Tibial nerve (tissue), 4 donors: ENCODE measurements around the gene KRTAP5-1. TPM values are rescaled to one million over a fixed set of nuclear protein-coding genes. Genes with fewer than 3 reads are reported as not detected.
A peak's percentile ranks its signal among the peaks of the same experiment; 100 is the strongest.

Source experiments
- DNase-seq, 2 donors: peaks; one replicate each; pipeline ENCODE4 v3.0.0-alpha.2; 2019; ENCODE audit warnings: low spot score in 2 of 2
- H3K27ac ChIP-seq, 4 donors: fragments of 200-600 bp; sonication (generic) in 3 of 4; one replicate each; pipeline ENCODE4 v1.5.1; 2017 to 2019; ENCODE audit warnings: mild to moderate bottlenecking in 1 of 4
- H3K27me3 ChIP-seq, 2 donors: fragments of 200-600 bp; sonication (generic) in 1 of 2; one replicate each; pipeline versions ENCODE4 v1.5.1 to v1.6.0; 2017 to 2019
- H3K36me3 ChIP-seq, 3 donors: fragments of 200-600 bp; sonication (generic); one replicate each; pipeline ENCODE4 v1.5.1; 2018 to 2019
- H3K4me1 ChIP-seq, 4 donors: fragments of 200-600 bp; sonication (generic) in 3 of 4; one replicate each; pipeline ENCODE4 v1.5.1; 2017 to 2019
- H3K4me3 ChIP-seq, 4 donors: fragments of 200-600 bp; sonication (generic) in 3 of 4; one replicate each; pipeline ENCODE4 v1.5.1; 2017 to 2019; ENCODE audit warnings: mild to moderate bottlenecking in 1 of 4, moderate library complexity in 1 of 4
- H3K9me3 ChIP-seq, 4 donors: fragments of 200-600 bp; sonication (generic) in 3 of 4; one replicate each; pipeline ENCODE4 v1.5.1; 2017 to 2019
- CTCF ChIP-seq, 5 experiments: fragments of 200-600 bp in 3 of 5; fragments of 450-650 bp in 2 of 5; sonication (generic) in 3 of 5; IDR thresholded peaks; one replicate each; pipeline ENCODE4 v1.5.1; 2016 to 2019; ENCODE audit warnings: antibody characterized with exemption in 5 of 5, mild to moderate bottlenecking in 3 of 5, moderate library complexity in 2 of 5
- EP300 ChIP-seq, 2 donors: sonication (generic); formaldehyde crosslinking; IDR thresholded peaks; one replicate each; pipeline ENCODE4 v1.6.1; 2017; ENCODE audit warnings: antibody characterized with exemption in 2 of 2, mild to moderate bottlenecking in 1 of 2
- POLR2A ChIP-seq, 2 donors: fragments of 450-650 bp; IDR thresholded peaks; one replicate each; pipeline ENCODE4 v1.6.1; 2017; ENCODE audit warnings: antibody characterized with exemption in 2 of 2, mild to moderate bottlenecking in 2 of 2, moderate library complexity in 2 of 2
- WGBS, 2 donors: methylation state at CpG; one replicate each; pipeline ENCODE4 v1.1.5; 2018; 5-methylcytosine and 5-hydroxymethylcytosine counted together
- total RNA-seq, 4 donors: library from RNA; depleted of rRNA; stranded (reverse); fragments of >200 nt; gene quantifications; one replicate each; pipeline ENCODE4 v1.1.0, GENCODE V29; 2016

The KRTAP5-1 gene
- total RNA-seq, 4 donors from 2014 or later = not detected

GRCh38 chr11:1566381-1567051, 18.6 kb downstream of the KRTAP5-1 start:
- Histone ChIP-seq H3K36me3 (peaks cover 0 to 33% (median 0%) of the 10 kb centered on the region in 3 donors), H3K9me3 (no peaks in the 10 kb centered on the region), H3K27ac (peak overlapping the region in 3 of 4 donors; percentile 13 to 99 (median 75)), H3K4me1 (peaks cover 0 to 71% (median 15%) of the 10 kb centered on the region in 4 donors), H3K27me3 (no peaks in the 10 kb centered on the region), H3K4me3 (no peak overlapping the region)
- DNase-seq = no peak
- TF ChIP-seq POLR2A (IDR thresholded peaks at IDR 0.05) (no peak), EP300 (IDR thresholded peaks at IDR 0.05) (peak in 1 of 2 donors; percentile 15)
- WGBS, 2 donors = 47 to 81% methylated on average over 7 to 11 of the region's 20 CpGs

DNA sequence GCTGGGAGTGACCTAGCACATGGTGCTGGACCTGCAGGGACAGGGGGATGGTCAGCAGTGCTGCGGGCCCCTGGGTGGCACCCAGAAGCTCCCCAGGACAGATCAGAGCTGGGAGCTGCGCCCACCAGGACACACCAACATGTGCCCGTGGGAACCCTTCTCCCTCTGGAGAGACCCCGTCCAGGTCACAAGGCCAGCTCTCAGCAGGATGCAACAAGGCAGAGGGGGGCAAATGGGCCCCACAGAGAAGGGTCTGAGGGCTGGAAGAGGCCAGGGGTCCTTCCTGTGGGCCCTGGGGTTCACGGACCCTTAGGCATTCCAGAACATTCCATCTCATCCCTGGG, 19.2 kb downstream of the KRTAP5-1 start:
- TF ChIP-seq CTCF (IDR thresholded peaks at IDR 0.05) (no peak), EP300 (IDR thresholded peaks at IDR 0.05) (no peak), POLR2A (IDR thresholded peaks at IDR 0.05) (no peak)
- Histone ChIP-seq H3K36me3 (peaks cover 0 to 40% (median 0%) of the 10 kb centered on the region in 3 donors), H3K4me3 (no peak overlapping the region), H3K27me3 (no peaks in the 10 kb centered on the region), H3K4me1 (peaks cover 0 to 68% (median 12%) of the 10 kb centered on the region in 4 donors), H3K9me3 (no peaks in the 10 kb centered on the region), H3K27ac (peak overlapping the region; percentile 13 to 99 (median 74))
- 82 to 88% methylated on average over 4 to 5 of the region's 5 CpGs for WGBS, 2 donors
- no peak for DNase-seq

GRCh38 chr11:1565173-1565903, 19.7 kb downstream of the KRTAP5-1 start:
- no peak for TF ChIP-seq POLR2A (IDR thresholded peaks at IDR 0.05)
- no peak for TF ChIP-seq EP300 (IDR thresholded peaks at IDR 0.05)
- no peak for TF ChIP-seq CTCF (IDR thresholded peaks at IDR 0.05)
- H3K4me1 ChIP-seq = peaks cover 0 to 68% (median 9%) of the 10 kb centered on the region in 4 donors
- H3K27me3 ChIP-seq = no peaks in the 10 kb centered on the region
- H3K4me3 ChIP-seq = no peak overlapping the region
- H3K27ac ChIP-seq = peak overlapping the region; percentile 50 to 99 (median 74)
- peaks cover 0 to 40% (median 0%) of the 10 kb centered on the region in 3 donors for H3K36me3 ChIP-seq
- H3K9me3 ChIP-seq = no peaks in the 10 kb centered on the region
- DNase-seq = no peak
- WGBS, 2 donors = 54 to 63% methylated on average over 15 to 20 of the region's 28 CpGs

DNA sequence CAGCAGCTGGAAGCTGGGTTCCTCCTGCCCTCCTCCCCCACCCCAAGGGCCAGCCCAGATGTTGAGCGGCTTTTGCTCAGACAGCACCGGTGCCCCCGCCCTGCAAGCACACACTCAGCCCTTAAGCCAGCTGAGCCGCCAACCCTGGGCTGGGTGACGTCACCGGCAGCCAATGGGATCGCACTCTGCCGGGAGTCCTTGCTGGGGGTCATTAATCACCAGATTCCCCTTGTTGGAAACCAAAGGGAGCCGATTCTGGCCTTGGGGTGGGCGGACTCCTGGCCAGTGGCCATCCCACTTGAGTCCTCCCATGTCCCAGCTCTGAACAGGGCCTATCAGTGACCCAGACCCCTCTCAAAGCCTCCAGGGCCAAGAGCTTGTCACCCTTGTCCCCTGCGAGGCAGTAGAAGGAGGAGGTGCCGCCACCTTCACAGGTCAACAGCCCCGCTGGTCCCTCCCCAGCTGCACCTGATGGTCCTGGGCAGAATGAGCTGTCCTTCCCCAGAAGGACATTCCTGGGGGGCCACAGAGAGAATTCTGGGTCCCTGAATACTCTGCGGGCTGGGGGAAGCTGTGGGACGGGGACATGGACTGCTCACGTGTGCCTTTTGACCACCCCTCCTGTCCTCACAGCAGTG, 20.4 kb downstream of the KRTAP5-1 start:
- no peak for DNase-seq
- H3K27me3 ChIP-seq = no peaks in the 10 kb centered on the region
- TF ChIP-seq CTCF (IDR thresholded peaks at IDR 0.05) (no peak), POLR2A (IDR thresholded peaks at IDR 0.05) (peak in 1 of 2 donors; percentile 31), EP300 (IDR thresholded peaks at IDR 0.05) (peak in 1 of 2 donors; percentile 60)
- peaks cover 0 to 69% (median 13%) of the 10 kb centered on the region in 4 donors for H3K4me1 ChIP-seq
- H3K4me3 ChIP-seq = no peak overlapping the region
- H3K36me3 ChIP-seq = peaks cover 0 to 40% (median 0%) of the 10 kb centered on the region in 3 donors
- H3K9me3 ChIP-seq = no peaks in the 10 kb centered on the region
- WGBS, 2 donors = 29 to 48% methylated on average over 6 to 13 of the region's 16 CpGs
- peak overlapping the region; percentile 50 to 99 (median 74) for H3K27ac ChIP-seq

GRCh38 chr11:1563697-1564534, 21.2 kb downstream of the KRTAP5-1 start:
- H3K27me3 ChIP-seq = no peaks in the 10 kb centered on the region
- no peak for DNase-seq
- H3K9me3 ChIP-seq = no peaks in the 10 kb centered on the region
- H3K36me3 ChIP-seq = peaks cover 0 to 40% (median 0%) of the 10 kb centered on the region in 3 donors
- peak overlapping the region; percentile 50 to 99 (median 74) for H3K27ac ChIP-seq
- WGBS, 2 donors = 72 to 88% methylated on average over 23 to 25 of the region's 29 CpGs
- H3K4me3 ChIP-seq = no peak overlapping the region
- H3K4me1 ChIP-seq = peaks cover 0 to 69% (median 15%) of the 10 kb centered on the region in 4 donors
- TF ChIP-seq CTCF (IDR thresholded peaks at IDR 0.05) (no peak), POLR2A (IDR thresholded peaks at IDR 0.05) (no peak), EP300 (IDR thresholded peaks at IDR 0.05) (no peak)
